Measurements from ENCODE around the gene SAMM50. TPM values are rescaled to one million over a fixed set of nuclear protein-coding genes. Genes with fewer than 3 reads are reported as not detected.

SAMM50 gene
- total RNA-seq, 2 donors from 2014 or later: 54.4 to 56.0 TPM

DNA sequence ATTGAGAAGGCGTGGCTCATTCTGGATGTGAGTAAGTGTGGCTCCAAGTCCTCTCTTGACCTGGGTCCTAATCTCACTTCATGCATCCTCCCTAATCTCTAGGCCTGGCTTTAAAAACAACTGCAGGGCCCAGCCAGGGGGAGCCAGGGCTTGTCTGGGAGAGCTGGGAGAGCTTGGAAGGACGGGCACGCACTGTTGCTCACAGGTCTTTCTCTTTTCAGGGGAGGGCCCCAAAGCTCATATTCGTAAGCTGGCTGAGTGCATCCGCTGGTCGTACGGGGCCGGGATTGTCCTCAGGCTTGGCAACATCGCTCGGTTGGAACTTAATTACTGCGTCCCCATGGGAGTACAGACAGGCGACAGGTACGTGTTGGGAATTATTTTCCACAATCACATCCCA is 34.8 kb downstream of the SAMM50 start:
- Histone ChIP-seq H3K27me3 (ENCODE audit: control insufficient read depth, insufficient read depth, low read length, poor library complexity, severe bottlenecking) (no peaks in the 10 kb centered on the region), H3K4me3 (ENCODE audit: low read length) (no peak overlapping the region), H3K27ac (ENCODE audit: low read depth, low read length) (no peak overlapping the region), H3K4me1 (ENCODE audit: control insufficient read depth, insufficient read depth, low read length) (no peaks in the 10 kb centered on the region), H3K9me3 (ENCODE audit: control insufficient read depth, low read length) (no peaks in the 10 kb centered on the region), H3K9ac (ENCODE audit: extremely low read depth, low read length, poor library complexity, severe bottlenecking) (no peak overlapping the region), H3K36me3 (ENCODE audit: control insufficient read depth, insufficient read depth, low read length) (peaks cover 80% of the 10 kb centered on the region)
- peaks cover 69% of the 10 kb centered on the region for H3K36me3 Mint-ChIP-seq (ENCODE audit: low read depth)
- H3K4me3 Mint-ChIP-seq: no peak overlapping the region
- H3K27me3 Mint-ChIP-seq (ENCODE audit: insufficient read depth): no peaks in the 10 kb centered on the region
- peaks cover 3% of the 10 kb centered on the region for H3K4me1 Mint-ChIP-seq
- WGBS, 2 experiments (ENCODE audit: insufficient coverage in 1 of 2, insufficient read length in 1 of 2): 90 to 95% methylated on average over 10 to 13 of the region's 13 CpGs
- no peak overlapping the region for H3K27ac Mint-ChIP-seq
- TF ChIP-seq, protein P1, sequence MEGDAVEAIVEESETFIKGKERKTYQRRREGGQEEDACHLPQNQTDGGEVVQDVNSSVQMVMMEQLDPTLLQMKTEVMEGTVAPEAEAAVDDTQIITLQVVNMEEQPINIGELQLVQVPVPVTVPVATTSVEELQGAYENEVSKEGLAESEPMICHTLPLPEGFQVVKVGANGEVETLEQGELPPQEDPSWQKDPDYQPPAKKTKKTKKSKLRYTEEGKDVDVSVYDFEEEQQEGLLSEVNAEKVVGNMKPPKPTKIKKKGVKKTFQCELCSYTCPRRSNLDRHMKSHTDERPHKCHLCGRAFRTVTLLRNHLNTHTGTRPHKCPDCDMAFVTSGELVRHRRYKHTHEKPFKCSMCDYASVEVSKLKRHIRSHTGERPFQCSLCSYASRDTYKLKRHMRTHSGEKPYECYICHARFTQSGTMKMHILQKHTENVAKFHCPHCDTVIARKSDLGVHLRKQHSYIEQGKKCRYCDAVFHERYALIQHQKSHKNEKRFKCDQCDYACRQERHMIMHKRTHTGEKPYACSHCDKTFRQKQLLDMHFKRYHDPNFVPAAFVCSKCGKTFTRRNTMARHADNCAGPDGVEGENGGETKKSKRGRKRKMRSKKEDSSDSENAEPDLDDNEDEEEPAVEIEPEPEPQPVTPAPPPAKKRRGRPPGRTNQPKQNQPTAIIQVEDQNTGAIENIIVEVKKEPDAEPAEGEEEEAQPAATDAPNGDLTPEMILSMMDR (conservative IDR thresholded peaks at IDR 0.05): no peak
- DNase-seq: no peak
- no peaks in the 10 kb centered on the region for H3K9me3 Mint-ChIP-seq

DNA sequence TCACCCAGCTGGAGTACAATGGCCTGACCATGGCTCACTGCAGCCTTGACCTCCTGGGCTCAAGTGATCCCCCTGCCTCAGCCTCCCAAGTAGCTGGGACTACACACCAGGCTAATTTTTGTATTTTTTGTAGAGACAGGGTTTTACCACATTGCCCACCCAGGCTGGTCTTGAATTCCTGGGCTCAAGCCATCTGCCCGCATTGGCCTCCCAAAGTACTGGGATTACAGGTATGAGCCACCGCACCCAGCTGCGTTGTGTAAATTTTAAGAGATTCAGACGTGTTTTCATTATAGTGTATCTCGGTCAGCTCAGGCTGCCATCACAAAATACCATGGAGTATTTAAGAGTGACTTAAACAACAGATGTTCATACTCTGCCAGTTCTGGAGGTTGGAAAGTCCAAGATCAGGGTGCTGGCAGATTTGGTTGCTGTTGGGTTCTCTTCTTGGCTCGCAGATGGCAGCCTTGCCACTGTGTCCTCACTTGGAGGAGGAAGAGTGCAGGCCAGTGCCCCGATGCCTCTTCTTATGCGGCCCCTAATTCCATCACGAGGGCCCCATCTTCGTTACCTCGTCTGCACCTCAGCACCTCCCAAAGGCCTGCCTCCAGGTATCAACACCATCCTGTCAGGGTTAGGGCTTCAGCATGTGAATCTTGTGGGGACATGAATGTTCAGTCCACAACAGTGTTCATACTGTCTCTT is 36.2 kb downstream of the SAMM50 start:
- no peaks in the 10 kb centered on the region for H3K9me3 ChIP-seq (ENCODE audit: control insufficient read depth, low read length)
- Mint-ChIP-seq H3K4me3 (no peak overlapping the region), H3K36me3 (ENCODE audit: low read depth) (peaks cover 66% of the 10 kb centered on the region), H3K4me1 (peaks cover 3% of the 10 kb centered on the region), H3K9me3 (no peaks in the 10 kb centered on the region), H3K27me3 (ENCODE audit: insufficient read depth) (no peaks in the 10 kb centered on the region), H3K27ac (no peak overlapping the region)
- TF ChIP-seq, protein P1 (conservative IDR thresholded peaks at IDR 0.05): no peak
- no peak overlapping the region for H3K27ac ChIP-seq (ENCODE audit: low read depth, low read length)
- H3K27me3 ChIP-seq (ENCODE audit: control insufficient read depth, insufficient read depth, low read length, poor library complexity, severe bottlenecking): no peaks in the 10 kb centered on the region
- H3K4me1 ChIP-seq (ENCODE audit: control insufficient read depth, insufficient read depth, low read length): no peaks in the 10 kb centered on the region
- H3K4me3 ChIP-seq (ENCODE audit: low read length): no peak overlapping the region
- 95 to 98% methylated on average over 9 to 11 of the region's 11 CpGs for WGBS, 2 experiments (ENCODE audit: insufficient coverage in 1 of 2, insufficient read length in 1 of 2)
- H3K36me3 ChIP-seq (ENCODE audit: control insufficient read depth, insufficient read depth, low read length): peaks cover 80% of the 10 kb centered on the region
- no peak for DNase-seq
- H3K9ac ChIP-seq (ENCODE audit: extremely low read depth, low read length, poor library complexity, severe bottlenecking): no peak overlapping the region

DNA sequence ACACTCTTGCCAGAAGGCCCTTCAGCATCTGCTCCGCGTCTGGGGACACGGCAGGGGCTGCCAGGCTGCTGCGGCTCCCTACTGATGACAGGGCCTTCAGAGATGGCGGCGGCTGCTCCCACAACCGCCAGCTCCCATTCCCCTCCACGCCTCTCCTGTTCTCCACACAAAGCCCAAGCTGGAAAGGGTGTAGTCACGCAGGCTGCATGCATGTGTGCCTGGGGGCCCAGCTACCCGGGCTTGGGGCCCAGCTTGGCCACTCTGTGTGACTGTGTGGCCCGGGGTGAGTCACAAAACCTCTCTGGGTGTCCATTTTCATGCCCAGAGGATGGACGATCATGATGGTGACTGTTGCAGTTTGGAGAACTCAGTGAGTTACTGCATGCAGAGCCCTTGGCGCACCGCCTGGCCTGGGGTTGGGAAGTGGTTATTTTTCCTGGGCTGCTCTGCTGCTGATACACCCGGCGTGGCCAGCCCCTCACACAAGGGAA is 37.1 kb downstream of the SAMM50 start:
- Histone ChIP-seq H3K36me3 (ENCODE audit: control insufficient read depth, insufficient read depth, low read length) (peaks cover 81% of the 10 kb centered on the region), H3K9me3 (ENCODE audit: control insufficient read depth, low read length) (no peaks in the 10 kb centered on the region)
- 88 to 89% methylated on average over 8 to 16 of the region's 16 CpGs for WGBS, 2 experiments (ENCODE audit: insufficient coverage in 1 of 2, insufficient read length in 1 of 2)

More for the DNA sequence above, 37.1 kb downstream of the SAMM50 start:
- H3K36me3 Mint-ChIP-seq (ENCODE audit: low read depth): peaks cover 74% of the 10 kb centered on the region
- H3K4me3 Mint-ChIP-seq: no peak overlapping the region
- no peak for DNase-seq
- no peaks in the 10 kb centered on the region for H3K27me3 Mint-ChIP-seq (ENCODE audit: insufficient read depth)
- Histone ChIP-seq H3K9ac (ENCODE audit: extremely low read depth, low read length, poor library complexity, severe bottlenecking) (no peak overlapping the region), H3K27ac (ENCODE audit: low read depth, low read length) (no peak overlapping the region), H3K27me3 (ENCODE audit: control insufficient read depth, insufficient read depth, low read length, poor library complexity, severe bottlenecking) (no peaks in the 10 kb centered on the region), H3K4me3 (ENCODE audit: low read length) (no peak overlapping the region), H3K4me1 (ENCODE audit: control insufficient read depth, insufficient read depth, low read length) (no peaks in the 10 kb centered on the region)
- no peaks in the 10 kb centered on the region for H3K9me3 Mint-ChIP-seq
- no peak overlapping the region for H3K27ac Mint-ChIP-seq
- TF ChIP-seq, protein P1 (conservative IDR thresholded peaks at IDR 0.05): no peak
- peaks cover 3% of the 10 kb centered on the region for H3K4me1 Mint-ChIP-seq
